CD4-positive, alpha-beta T cell treated with Interleukin-4 for 1 hour (primary cell): ENCODE results near the gene JAG2.
A peak's percentile ranks its signal among the peaks of the same experiment; 100 is the strongest.

ENCODE experiments used
- DNase-seq, 2 donors: peaks; one replicate each; pipeline ENCODE4 v3.0.0-alpha.2; 2020 to 2022

Gene JAG2

GRCh38 chr14:105168496-105168978 lies at the start of gene JAG2:
TSS of gene JAG2 (minus strand) at chr14:105168776. CDS start at chr14:105168420, 356 bp downstream.
- peak; percentile 50 to 62 for DNase-seq

GRCh38 chr14:105217774-105218173 lies 49.2 kb upstream of the JAG2 start:
- no peak for DNase-seq

GRCh38 chr14:105216490-105217247 lies 48.1 kb upstream of the JAG2 start:
- DNase-seq, result no peak

GRCh38 chr14:105215602-105216001 lies 47.0 kb upstream of the JAG2 start:
- DNase-seq, result no peak

- DNase-seq, result no peak
Measured at GRCh38 chr14:105214324-105214915, 45.8 kb upstream of the JAG2 start.

- DNase-seq, result no peak
Measured at GRCh38 chr14:105213361-105213760, 44.8 kb upstream of the JAG2 start.

GRCh38 chr14:105212541-105213300 lies 44.1 kb upstream of the JAG2 start:
- no peak for DNase-seq

- DNase-seq, result no peak
Measured at GRCh38 chr14:105211758-105212089, 43.1 kb upstream of the JAG2 start.

GRCh38 chr14:105211086-105211757 lies 42.6 kb upstream of the JAG2 start:
- DNase-seq, result no peak

GRCh38 chr14:105210266-105211025 lies 41.9 kb upstream of the JAG2 start:
- no peak for DNase-seq

- DNase-seq, result no peak
Measured at GRCh38 chr14:105209646-105210045, 41.1 kb upstream of the JAG2 start.

GRCh38 chr14:105209091-105209490 lies 40.5 kb upstream of the JAG2 start:
- DNase-seq, result no peak

- no peak for DNase-seq
Measured at GRCh38 chr14:105208738-105209075, 40.1 kb upstream of the JAG2 start.

GRCh38 chr14:105207996-105208737 lies 39.6 kb upstream of the JAG2 start:
- DNase-seq, result no peak

GRCh38 chr14:105207460-105207901 lies 38.9 kb upstream of the JAG2 start:
- DNase-seq, result no peak

GRCh38 chr14:105206873-105207272 lies 38.3 kb upstream of the JAG2 start:
- DNase-seq, result no peak

GRCh38 chr14:105205673-105206208 lies 37.2 kb upstream of the JAG2 start:
- no peak for DNase-seq

GRCh38 chr14:105204931-105205672 lies 36.5 kb upstream of the JAG2 start:
- DNase-seq, result no peak

GRCh38 chr14:105204206-105204930 lies 35.8 kb upstream of the JAG2 start:
- DNase-seq, result no peak

GRCh38 chr14:105203701-105204100 lies 35.1 kb upstream of the JAG2 start:
- DNase-seq, result no peak
